ENCODE results near the gene TTL. TPM values are rescaled to one million over a fixed set of nuclear protein-coding genes. Genes with fewer than 3 reads are reported as not detected.

TTL gene
- total and polyA plus RNA-seq, 4 donors, result 3.6 to 9.5 (median 7.1) TPM

DNA sequence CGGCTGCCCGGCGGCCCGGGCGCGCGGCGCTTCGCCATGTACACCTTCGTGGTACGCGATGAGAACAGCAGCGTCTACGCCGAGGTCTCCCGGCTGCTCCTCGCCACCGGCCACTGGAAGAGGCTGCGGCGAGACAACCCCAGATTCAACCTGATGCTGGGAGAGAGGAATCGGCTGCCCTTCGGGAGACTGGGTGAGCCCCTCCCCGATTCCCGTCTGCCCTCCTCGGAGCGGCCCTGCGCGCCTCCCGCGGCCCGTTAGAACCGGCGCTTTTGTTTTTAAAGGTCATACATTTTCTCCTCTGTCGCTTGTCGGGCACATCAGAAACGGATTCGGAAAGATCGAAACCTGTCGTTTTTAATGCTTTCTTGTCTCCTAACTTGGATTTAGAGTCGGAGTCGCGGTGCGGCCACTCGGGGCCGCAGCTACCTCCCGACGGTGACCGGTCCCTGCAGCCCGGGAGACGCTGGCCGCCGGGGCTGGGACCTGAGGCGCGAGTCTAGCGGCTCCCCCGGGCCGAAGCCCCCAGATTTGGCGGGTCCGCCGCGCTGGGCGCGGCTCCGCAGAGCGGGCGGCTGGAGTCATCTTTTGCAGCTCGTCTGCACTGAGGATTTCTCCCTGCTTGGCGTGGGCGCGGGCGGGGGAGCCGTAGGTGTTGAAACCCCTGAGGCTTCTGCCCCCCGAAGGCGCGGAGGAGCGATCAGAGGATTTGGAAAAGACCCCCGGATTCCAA is 519 bp downstream of the TTL start:
- under 1% methylated on average over 77 of the region's 77 CpGs for WGBS
- peak overlapping the region; percentile 49 to 80 for H3K27ac ChIP-seq (ENCODE audit: low read depth in 1 of 2, low read length in 2 of 2)
- no peaks in the 10 kb centered on the region for H3K36me3 ChIP-seq (ENCODE audit: control insufficient read depth in 4 of 4, insufficient read depth in 3 of 4, low read depth in 1 of 4, low read length in 3 of 4)
- no peaks in the 10 kb centered on the region for H3K27me3 ChIP-seq (ENCODE audit: control insufficient read depth in 4 of 4, insufficient read depth in 4 of 4, low read length in 3 of 4)
- peak; percentile 56 for DNase-seq (ENCODE audit: low spot score)
- H3K9ac ChIP-seq (ENCODE audit: low read depth in 1 of 2, low read length in 2 of 2), result peak overlapping the region; percentile 82 to 86
- peaks cover 2 to 24% (median 16%) of the 10 kb centered on the region in 4 donors for H3K4me1 ChIP-seq (ENCODE audit: control insufficient read depth in 4 of 4, insufficient read depth in 4 of 4, low read length in 3 of 4)
- H3K4me3 ChIP-seq (ENCODE audit: low read depth in 1 of 3, low read length in 3 of 3), result peak overlapping the region; percentile 81 to 93 (median 92)
- TF ChIP-seq EGR1 (IDR thresholded peaks at IDR 0.05; ENCODE audit: low read depth in 2 of 2), result no peak
- no peak for TF ChIP-seq GABPA (IDR thresholded peaks at IDR 0.05 in 1 of 2, conservative IDR thresholded peaks at IDR 0.05 in 1 of 2)
- TF ChIP-seq, protein P1, sequence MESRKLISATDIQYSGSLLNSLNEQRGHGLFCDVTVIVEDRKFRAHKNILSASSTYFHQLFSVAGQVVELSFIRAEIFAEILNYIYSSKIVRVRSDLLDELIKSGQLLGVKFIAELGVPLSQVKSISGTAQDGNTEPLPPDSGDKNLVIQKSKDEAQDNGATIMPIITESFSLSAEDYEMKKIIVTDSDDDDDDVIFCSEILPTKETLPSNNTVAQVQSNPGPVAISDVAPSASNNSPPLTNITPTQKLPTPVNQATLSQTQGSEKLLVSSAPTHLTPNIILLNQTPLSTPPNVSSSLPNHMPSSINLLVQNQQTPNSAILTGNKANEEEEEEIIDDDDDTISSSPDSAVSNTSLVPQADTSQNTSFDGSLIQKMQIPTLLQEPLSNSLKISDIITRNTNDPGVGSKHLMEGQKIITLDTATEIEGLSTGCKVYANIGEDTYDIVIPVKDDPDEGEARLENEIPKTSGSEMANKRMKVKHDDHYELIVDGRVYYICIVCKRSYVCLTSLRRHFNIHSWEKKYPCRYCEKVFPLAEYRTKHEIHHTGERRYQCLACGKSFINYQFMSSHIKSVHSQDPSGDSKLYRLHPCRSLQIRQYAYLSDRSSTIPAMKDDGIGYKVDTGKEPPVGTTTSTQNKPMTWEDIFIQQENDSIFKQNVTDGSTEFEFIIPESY (IDR thresholded peaks at IDR 0.05), result no peak
- TF ChIP-seq RXRA (IDR thresholded peaks at IDR 0.05), result no peak
- TF ChIP-seq, protein P2, sequence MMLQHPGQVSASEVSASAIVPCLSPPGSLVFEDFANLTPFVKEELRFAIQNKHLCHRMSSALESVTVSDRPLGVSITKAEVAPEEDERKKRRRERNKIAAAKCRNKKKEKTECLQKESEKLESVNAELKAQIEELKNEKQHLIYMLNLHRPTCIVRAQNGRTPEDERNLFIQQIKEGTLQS (IDR thresholded peaks at IDR 0.05), result no peak
- TF ChIP-seq, protein P3, sequence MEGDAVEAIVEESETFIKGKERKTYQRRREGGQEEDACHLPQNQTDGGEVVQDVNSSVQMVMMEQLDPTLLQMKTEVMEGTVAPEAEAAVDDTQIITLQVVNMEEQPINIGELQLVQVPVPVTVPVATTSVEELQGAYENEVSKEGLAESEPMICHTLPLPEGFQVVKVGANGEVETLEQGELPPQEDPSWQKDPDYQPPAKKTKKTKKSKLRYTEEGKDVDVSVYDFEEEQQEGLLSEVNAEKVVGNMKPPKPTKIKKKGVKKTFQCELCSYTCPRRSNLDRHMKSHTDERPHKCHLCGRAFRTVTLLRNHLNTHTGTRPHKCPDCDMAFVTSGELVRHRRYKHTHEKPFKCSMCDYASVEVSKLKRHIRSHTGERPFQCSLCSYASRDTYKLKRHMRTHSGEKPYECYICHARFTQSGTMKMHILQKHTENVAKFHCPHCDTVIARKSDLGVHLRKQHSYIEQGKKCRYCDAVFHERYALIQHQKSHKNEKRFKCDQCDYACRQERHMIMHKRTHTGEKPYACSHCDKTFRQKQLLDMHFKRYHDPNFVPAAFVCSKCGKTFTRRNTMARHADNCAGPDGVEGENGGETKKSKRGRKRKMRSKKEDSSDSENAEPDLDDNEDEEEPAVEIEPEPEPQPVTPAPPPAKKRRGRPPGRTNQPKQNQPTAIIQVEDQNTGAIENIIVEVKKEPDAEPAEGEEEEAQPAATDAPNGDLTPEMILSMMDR (IDR thresholded peaks at IDR 0.05; ENCODE audit: low read depth, low read length, missing input control), result no peak
- TF ChIP-seq FOXA2 (IDR thresholded peaks at IDR 0.05), result no peak
- TF ChIP-seq SP1 (IDR thresholded peaks at IDR 0.05), result no peak
- TF ChIP-seq TAF1 (conservative IDR thresholded peaks at IDR 0.05), result no peak
- TF ChIP-seq YY1 (IDR thresholded peaks at IDR 0.05), result no peak
- TF ChIP-seq HNF4A (conservative IDR thresholded peaks at IDR 0.05), result no peak
- no peak for TF ChIP-seq JUND (IDR thresholded peaks at IDR 0.05)
- TF ChIP-seq, protein P4, sequence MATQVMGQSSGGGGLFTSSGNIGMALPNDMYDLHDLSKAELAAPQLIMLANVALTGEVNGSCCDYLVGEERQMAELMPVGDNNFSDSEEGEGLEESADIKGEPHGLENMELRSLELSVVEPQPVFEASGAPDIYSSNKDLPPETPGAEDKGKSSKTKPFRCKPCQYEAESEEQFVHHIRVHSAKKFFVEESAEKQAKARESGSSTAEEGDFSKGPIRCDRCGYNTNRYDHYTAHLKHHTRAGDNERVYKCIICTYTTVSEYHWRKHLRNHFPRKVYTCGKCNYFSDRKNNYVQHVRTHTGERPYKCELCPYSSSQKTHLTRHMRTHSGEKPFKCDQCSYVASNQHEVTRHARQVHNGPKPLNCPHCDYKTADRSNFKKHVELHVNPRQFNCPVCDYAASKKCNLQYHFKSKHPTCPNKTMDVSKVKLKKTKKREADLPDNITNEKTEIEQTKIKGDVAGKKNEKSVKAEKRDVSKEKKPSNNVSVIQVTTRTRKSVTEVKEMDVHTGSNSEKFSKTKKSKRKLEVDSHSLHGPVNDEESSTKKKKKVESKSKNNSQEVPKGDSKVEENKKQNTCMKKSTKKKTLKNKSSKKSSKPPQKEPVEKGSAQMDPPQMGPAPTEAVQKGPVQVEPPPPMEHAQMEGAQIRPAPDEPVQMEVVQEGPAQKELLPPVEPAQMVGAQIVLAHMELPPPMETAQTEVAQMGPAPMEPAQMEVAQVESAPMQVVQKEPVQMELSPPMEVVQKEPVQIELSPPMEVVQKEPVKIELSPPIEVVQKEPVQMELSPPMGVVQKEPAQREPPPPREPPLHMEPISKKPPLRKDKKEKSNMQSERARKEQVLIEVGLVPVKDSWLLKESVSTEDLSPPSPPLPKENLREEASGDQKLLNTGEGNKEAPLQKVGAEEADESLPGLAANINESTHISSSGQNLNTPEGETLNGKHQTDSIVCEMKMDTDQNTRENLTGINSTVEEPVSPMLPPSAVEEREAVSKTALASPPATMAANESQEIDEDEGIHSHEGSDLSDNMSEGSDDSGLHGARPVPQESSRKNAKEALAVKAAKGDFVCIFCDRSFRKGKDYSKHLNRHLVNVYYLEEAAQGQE (IDR thresholded peaks at IDR 0.05), result no peak
- TF ChIP-seq RAD21 (IDR thresholded peaks at IDR 0.05), result no peak
- no peaks in the 10 kb centered on the region for H3K9me3 ChIP-seq (ENCODE audit: control insufficient read depth in 4 of 4, low read length in 3 of 4)

DNA sequence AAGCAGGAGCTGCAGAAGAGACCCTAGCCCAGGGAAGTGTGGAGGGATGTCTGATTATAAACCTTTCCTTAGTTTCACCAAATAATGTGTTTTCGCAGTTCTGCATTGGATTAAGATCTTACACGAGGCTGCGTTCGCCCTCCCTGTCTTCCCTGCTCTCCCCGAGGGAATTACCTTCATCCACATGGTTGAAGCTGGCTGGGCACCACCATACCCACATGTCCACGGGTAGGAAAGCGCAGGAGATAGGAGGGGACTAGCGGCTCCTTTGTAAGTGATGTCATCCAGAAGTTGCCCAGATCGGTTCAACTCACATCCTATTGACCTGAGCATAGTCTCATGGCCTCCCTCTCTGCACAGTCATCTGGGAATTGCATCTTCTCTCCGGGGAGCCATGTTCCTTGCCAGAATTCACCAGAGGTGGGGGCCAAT is 1.1 kb downstream of the TTL start:
- H3K27me3 ChIP-seq (ENCODE audit: control insufficient read depth in 4 of 4, insufficient read depth in 4 of 4, low read length in 3 of 4), result no peaks in the 10 kb centered on the region
- TF ChIP-seq RXRA (IDR thresholded peaks at IDR 0.05) (no peak), EGR1 (IDR thresholded peaks at IDR 0.05; ENCODE audit: low read depth in 2 of 2) (no peak), HNF4A (conservative IDR thresholded peaks at IDR 0.05) (no peak), NR2F2 (IDR thresholded peaks at IDR 0.05) (no peak), JUND (IDR thresholded peaks at IDR 0.05) (no peak), YY1 (IDR thresholded peaks at IDR 0.05) (no peak), FOXA1 (IDR thresholded peaks at IDR 0.05) (no peak), GABPA (IDR thresholded peaks at IDR 0.05 in 1 of 2, conservative IDR thresholded peaks at IDR 0.05 in 1 of 2) (no peak)
- TF ChIP-seq, protein P4 (IDR thresholded peaks at IDR 0.05), result no peak
- peak overlapping the region; percentile 81 to 93 (median 92) for H3K4me3 ChIP-seq (ENCODE audit: low read depth in 1 of 3, low read length in 3 of 3)
- peak overlapping the region; percentile 37 to 86 for H3K9ac ChIP-seq (ENCODE audit: low read depth in 1 of 2, low read length in 2 of 2)
- H3K9me3 ChIP-seq (ENCODE audit: control insufficient read depth in 4 of 4, low read length in 3 of 4), result no peaks in the 10 kb centered on the region
- no peak overlapping the region for H3K27ac ChIP-seq (ENCODE audit: low read depth in 1 of 2, low read length in 2 of 2)
- DNase-seq (ENCODE audit: low spot score), result peak; percentile 35
- H3K4me1 ChIP-seq (ENCODE audit: control insufficient read depth in 4 of 4, insufficient read depth in 4 of 4, low read length in 3 of 4), result peaks cover 2 to 24% (median 16%) of the 10 kb centered on the region in 4 donors
- H3K36me3 ChIP-seq (ENCODE audit: control insufficient read depth in 4 of 4, insufficient read depth in 3 of 4, low read depth in 1 of 4, low read length in 3 of 4), result no peaks in the 10 kb centered on the region
- WGBS, result 8% methylated on average over 10 of the region's 10 CpGs
